NCI-H1048 (cell line): ENCODE data around the gene ACP3.
"Not testable (repeated sequence)": the region's sequence is repeated elsewhere in the genome, so short reads cannot be mapped to it uniquely, and the experiment has no call there.

ENCODE experiments used
- DNase-seq: peaks from one replicate; lab custom pipeline; 2025; lab: John Stamatoyannopoulos, UW

The ACP3 gene, protein sequence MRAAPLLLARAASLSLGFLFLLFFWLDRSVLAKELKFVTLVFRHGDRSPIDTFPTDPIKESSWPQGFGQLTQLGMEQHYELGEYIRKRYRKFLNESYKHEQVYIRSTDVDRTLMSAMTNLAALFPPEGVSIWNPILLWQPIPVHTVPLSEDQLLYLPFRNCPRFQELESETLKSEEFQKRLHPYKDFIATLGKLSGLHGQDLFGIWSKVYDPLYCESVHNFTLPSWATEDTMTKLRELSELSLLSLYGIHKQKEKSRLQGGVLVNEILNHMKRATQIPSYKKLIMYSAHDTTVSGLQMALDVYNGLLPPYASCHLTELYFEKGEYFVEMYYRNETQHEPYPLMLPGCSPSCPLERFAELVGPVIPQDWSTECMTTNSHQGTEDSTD

DNA sequence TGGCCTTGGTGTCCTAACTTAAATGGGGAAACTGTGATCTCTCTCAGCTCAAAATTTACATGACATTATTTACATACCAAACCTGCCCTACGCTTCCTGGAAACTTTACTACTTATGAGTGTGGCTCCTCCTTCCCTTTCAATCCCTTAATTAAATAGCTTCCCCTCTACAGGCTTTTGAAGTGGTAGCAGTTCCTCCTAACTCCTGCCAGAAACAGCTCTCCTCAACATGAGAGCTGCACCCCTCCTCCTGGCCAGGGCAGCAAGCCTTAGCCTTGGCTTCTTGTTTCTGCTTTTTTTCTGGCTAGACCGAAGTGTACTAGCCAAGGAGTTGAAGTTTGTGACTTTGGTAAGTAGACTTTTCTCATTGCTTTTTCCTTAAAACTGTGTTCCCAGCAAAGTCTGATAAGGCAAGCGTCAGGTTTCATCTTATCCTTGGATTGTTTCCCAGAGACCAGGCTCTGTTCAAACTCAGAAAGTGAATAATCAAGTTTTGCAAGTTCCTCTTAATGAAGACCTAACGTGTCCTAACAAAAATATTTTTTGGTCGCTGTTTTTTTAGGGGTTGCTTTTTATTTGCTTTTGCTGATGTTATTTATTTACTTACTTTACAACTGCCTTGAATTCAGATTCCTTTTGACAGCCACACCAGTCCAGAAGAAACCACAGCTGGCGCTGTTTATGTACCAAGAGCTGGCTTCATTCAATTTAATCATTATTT is at the start of gene ACP3:
TSS of gene ACP3 (plus strand) at position 179 of the 720 bp plus-strand sequence. CDS start at position 229, 50 bp downstream.
- DNase-seq = peak; percentile 24

DNA sequence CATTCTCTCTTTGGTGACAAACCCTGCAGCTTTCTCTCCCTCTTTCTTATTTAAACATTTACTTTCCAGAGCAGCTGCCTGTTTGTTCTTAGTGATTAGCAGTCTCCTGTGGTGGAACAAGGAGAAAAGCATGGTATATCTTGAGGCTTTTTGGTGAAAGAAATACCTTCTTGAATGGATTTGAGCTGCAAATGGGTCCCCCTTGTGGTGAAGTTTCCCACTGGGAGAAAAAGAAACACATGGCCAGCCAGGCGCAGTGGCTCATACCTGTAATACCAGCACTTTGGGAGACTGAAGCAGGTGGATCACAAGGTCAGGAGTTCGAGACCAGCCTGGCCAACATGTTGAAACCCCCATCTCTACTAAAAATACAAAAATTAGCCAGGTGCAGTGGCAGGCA is 48.3 kb upstream of the ACP3 start:
- DNase-seq = no peak

DNA sequence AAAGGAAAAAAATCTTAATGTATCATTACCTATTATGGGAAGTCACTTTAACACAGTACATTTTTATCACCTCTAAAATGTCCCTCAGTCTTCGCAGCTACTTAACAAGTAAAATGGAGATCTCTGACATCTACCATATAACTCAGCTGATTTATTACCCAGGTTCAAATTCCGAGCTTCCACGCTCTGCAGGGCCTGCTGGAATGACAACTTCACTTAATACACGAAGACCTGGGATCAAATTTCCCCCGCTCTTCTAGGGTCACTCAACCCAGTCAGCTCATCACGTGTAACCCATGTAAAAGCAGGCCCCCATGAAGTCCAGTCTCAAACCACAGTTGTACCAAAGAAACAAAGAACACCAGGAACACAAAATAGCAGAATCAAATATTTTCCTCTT is 44.2 kb upstream of the ACP3 start:
- DNase-seq = no peak

DNA sequence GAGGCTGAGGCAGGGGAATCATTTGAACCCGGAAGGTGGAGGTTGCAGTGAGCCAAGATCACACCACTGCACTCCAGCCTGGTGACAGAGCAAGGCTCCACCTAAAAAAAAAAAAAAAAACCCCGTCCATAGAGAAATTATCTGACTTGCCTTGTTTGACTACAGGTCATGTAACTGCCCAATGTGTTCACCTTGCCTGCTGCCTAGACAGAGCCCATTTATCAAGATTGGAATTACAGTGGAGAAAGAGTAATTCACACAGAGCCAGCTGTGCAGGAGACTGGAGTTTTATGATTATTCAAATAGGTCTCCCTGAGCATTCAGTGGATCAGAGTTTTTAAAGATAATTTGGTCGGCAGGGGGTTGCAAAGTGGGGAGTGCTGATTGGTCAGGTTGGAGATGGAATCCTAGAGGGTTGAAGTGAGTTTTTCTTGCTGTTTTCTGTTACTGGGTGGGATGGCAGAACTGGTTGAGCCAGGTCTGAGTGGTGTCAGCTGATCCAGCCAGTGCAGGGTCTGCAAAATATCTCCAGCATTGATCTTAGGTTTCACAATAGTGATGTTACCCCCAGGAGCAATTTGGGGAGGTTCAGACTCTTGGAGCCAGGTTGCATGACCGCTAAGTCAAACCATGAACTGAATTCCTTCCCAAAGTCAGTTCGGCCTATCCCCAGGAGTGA is 40.8 kb upstream of the ACP3 start:
- DNase-seq = no peak

DNA sequence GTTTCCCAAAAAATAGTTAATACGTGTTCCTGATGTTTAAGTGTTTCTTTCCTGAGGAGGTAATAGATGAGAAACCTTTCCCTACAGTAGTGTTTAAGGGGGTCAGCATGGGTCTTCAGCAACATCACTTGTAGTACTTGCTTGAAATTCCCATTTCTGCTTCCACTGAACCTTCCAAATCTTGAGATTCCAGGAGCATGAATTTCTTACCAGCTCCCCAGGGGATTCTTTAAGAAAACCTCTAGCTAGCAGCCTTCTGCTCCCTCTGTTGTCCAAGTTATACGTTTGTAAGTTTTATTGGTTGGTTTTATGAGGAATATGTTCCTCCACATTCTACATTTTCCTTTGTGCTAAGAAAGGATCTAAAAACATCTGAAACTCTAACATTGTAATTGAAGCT is 38.2 kb upstream of the ACP3 start:
- no peak for DNase-seq

DNA sequence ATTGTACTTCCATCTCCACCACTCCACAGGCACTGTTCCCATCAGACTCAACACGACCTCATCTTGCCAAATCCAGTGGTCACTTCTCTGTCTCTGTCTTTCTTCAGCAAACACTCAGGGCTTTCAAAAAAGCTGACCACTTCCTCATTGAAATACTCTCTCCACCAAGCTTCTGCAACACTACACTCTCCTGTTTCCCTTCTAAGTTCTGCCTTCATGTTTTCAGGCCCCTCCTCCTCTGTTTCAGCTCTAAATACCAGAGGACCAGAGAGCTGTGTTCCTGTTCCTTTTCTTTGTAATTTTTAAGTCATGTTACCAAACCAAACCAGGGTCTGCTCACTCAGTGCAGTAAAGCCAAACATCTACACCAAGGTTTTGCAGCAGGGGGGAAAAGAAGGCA is 33.8 kb upstream of the ACP3 start:
- no peak for DNase-seq

DNA sequence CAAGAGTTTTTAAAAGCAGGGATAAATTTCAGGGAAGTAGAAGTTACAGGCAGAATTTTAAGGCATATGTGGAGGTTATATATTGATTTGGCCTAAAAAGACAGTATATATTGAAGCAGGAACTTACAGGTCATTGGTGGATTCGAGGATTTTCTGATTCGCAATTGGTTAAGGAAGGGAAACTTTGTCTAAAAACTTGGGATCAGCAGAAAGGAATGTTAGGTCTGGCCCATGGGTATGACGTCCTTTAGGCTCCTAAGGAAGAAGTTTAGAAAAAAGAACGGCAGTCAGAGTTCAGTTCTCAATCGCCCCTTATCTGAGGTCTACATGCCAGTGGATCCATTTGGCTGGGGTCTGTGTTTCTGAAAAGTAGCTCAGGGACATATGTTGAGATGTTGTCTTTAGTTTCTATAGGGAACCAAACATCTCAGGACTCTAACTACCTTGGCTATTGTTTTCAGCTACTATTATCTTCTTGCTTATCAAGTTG is 33.2 kb upstream of the ACP3 start:
- no peak for DNase-seq

DNA sequence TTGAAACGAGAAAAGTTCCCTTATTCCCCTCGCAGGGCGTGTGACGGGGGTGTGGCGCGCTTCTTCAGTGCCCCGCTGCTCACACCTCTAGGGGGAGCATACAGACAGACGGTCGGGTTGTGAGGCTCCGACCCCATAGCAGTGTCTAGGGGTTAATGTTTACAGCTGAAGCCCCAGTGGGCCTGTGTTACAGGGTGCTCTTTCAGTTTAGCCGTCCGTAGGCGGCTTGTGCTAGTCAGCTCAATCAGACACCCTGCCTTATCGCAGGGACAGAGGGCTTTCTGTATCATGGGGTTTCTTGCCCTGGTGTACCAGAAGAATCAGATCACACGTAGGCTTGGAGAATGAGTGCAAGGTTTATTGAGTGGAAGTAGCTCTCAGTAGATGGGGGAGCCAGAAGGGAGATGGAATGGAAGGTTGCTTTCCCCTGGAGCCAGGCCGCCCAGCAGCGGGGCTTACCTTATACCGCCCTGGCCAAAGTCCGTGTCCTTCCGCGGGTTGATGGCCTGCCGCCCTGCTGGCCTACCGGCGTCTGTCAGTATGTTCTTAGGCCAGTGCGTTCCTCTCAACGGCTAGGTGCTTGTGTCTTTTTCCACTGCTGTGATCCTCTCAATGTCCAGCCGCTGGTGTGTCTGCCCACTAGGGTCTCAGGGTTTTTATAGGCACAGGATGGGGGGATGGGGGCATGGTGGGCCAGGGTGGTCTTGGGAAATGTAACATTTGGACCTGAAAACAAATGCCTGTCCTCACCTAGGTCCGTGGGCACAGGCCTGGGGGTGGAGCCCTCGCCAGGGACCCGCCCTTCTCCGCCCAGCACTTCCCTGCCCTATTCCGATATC is 32.2 kb upstream of the ACP3 start:
- no peak for DNase-seq

DNA sequence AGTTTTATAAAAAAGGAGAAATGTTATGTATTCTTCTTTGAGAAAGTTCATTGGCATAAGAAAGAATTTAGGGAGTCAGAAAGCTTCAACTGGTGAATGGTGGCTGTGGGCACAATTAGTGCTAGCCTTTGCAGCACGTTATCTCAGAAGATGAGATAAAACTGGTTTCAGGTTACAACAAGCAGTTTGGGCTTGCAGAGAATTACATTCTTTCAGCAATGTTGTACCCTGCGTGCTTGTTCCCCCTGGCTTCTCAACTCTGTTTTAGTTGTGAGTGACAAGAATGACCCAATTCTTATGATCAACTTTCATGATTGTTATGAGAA is 31.6 kb upstream of the ACP3 start:
- no peak for DNase-seq

DNA sequence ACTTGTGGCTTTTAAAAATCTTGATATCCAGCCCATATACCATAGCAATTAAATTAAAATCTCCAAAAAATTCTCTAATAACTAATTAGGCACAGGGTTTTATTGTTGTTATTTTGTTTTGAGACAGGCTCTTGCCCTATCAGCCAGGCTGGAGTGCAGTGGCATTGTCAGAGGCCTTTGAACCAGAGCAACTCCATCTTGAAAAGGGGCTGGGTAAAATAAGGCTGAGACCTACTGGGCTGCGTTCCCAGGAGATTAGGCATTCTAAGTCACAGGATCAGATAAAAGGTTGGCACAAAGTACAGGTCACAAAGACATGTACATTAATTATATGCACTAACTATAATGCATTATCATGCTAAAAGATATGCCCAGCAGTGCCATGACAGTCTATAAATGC is 31.2 kb upstream of the ACP3 start:
- no peak for DNase-seq

DNA sequence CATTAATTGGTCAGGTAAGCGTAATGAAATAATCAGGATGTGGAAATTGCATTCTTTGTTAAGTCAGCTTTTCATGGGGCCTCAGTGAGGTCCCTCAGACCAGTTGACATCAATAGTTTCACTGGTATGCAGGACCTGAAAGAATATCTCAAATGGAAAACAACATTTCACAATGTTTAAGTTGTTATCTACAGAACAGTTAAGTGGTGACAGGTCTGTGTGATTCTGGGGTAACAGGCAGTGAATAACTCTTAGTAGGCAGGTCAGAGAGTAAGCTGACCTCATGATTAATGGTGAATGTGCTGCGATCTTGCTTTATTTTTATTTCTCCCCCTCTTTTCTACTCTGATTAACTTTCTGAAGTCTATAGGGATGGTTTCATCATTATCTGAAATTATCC is 28.9 kb upstream of the ACP3 start:
- no peak for DNase-seq

DNA sequence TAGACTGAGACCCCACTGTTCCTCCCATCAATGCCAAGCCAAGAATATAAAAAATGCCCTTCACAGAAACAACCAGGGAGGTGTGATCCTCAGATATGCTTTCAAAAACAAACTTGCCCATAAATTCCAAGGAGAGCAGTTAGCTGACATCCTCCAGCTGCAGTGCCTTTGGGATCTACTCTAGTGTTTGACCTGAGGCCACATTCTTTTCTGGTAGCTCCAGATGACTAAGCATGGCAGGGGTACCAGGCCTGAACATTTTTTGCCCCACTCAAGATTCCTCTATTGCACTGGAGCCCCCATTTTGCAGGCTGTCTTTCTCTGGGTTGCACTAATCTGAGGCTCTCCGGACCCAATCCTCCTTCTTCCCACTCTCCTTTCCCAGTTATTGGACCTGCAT is 27.9 kb upstream of the ACP3 start:
- no peak for DNase-seq

DNA sequence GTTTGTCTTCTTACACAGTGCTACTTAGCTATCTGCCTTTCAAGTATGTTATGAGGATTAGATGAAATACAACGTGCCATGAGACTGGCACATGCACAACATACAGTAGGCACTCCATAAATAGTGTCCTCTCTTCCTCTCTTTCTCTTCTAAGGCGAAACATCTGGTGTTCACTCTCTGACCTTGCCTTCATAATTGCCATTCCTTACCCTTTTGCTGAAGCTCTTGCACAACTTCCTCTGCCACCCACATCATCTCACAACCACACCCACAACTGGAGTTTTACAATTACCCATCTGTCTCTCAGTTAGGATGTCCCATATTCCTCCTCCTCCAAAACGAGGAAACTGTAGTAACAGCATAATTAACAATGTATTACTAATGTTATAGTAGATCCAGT is 26.4 kb upstream of the ACP3 start:
- no peak for DNase-seq

DNA sequence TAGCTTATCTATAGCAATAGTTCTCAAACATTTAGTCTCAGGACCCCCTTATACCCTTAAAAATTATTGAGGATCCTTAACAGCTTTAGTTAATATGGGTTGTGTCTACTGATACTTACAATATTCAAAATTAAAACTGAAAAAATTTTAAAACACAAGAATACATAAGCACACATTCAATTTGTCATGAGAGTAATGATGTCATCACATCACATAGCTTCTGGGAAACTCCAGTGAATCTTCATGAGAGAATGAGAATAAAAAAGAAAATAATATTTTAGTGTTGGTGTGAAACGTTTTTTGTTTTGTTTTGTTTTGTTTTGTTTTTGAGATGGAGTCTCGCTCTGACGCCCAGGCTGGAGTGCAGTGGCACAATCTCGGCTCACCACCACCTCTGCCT is 25.2 kb upstream of the ACP3 start:
- no peak for DNase-seq

DNA sequence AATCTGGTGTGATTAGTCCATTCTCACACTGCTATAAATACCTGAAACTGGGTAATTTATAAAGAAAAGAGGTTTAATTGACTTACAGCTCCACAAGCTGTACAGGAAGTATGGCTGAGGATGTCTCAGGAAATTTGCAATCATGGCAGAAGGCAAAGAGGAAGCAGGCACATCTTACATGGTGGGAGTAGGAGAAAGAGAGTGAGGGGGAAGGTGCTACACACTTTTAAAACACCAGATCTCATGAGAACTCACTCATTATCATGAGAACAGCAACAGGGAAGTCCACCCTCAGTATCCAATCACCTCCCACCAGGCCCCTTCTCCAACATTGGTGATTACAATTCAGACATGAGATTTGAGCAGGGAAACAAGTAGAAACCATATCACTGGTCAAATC is 24.0 kb upstream of the ACP3 start:
- no peak for DNase-seq

DNA sequence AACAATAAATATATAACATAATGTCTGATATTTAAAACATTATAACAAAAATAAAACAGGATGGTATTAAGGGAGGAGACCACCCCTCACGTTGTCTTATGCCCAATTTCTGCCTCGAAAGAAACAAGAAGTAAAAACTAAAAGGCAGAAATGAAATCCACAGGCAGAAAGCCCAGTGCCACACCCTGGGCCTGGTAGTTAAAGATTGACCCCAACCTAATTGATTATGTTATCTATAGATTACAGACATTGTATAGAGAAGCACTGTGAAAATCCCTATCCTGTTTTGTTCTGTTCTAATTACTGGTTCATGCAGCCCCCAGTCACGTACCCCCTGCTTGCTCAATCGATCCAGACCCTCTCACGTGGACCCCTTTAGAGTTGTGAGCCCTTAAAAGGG is 22.3 kb upstream of the ACP3 start:
- no peak for DNase-seq

DNA sequence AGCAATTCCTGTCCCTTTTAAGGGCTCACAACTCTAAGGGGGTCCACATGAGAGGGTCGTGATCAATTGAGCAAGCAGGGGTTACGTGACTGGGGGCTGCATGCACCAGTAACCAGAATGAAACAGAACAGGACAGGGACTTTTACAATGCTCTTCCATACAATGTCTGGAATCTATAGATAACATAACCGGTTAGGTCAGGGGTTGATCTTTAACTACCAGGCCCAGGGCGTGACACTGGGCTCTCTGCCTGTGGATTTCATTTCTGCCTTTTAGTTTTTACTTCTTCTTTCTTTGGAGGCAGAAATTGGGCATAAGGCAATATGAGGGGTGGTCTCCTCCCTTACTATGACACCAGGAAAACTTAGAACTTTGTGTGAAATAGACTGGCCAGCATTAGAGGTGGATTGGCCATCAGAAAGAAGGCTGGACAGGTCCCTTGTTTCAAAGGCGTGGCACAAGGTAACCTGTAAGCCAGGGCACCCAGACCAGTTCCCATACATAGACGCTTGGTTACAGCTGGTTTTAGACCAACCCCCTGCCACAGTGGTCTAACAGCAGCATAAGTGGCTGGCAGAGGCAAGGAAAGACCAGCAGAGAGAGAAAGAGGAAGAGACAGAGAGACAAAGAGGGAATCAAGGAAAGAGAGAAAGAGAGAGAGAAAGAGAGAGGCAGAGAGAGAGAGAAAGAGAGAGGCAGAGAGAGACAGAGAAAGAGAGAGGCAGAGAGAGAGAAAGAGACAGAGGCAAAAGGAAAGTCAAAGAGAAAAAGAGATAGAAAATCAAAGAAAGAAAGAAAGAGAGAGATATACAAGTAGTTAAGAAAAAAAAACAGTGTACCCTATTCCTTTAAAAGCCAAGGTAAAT is 13.6 kb upstream of the ACP3 start:
- not testable (repeated sequence) for DNase-seq

DNA sequence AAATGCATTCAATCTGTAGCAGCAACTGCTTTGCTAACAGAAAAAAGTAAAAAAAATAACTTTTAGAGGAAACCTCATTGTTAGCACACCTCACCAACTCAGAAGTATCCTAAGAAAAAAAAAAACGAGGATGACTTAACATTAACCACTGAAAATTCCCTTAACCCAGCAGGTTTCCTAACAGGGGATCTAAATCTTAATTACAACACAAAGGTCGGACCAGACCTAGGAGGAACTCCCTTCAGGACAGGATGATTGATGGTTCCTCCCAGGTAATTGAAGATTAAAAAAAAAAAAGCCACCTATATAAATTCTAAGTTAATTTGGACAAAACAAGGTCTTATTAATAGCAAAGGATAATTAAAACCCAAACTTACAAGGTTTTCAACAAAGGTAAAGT is 12.9 kb upstream of the ACP3 start:
- DNase-seq = not testable (repeated sequence)

DNA sequence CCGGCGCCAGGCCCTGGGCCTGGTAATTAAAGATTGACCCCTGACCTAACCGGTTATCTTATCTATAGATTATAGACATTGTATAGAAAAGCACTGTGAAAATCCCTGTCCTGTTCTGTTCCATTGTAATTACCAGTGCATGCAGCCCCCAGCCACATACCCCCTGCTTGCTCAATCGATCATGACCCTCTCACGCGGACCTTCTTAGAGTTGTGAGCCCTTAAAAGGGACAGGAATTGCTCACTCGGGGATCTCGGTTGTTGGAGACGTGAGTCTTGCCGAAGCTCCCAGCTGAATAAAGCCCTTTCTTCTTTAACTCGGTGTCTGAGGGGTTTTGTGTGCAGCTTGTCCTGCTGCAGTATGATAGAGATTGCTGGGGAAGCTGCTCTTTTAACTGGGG is 7.2 kb upstream of the ACP3 start:
- DNase-seq = not testable (repeated sequence)

DNA sequence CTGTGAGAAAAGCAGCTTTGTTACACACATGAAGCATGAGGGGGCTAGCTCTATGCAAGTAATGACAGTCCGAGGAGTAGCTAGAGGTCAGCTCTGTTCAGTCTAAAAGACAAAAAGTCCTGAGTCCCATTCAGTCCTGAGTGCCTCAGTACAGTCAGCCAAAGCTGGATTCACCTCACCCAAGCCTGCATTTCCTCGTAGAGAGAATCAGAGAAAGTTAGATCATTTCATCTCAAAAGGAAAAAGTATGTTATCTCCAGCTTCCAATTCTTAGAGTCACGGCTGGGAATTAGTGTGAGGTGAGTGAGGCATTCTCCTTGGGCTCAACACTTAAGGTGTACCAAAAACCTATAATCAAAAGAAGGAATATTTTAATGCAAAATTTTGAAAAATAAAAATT is 5.9 kb upstream of the ACP3 start:
- no peak for DNase-seq

DNA sequence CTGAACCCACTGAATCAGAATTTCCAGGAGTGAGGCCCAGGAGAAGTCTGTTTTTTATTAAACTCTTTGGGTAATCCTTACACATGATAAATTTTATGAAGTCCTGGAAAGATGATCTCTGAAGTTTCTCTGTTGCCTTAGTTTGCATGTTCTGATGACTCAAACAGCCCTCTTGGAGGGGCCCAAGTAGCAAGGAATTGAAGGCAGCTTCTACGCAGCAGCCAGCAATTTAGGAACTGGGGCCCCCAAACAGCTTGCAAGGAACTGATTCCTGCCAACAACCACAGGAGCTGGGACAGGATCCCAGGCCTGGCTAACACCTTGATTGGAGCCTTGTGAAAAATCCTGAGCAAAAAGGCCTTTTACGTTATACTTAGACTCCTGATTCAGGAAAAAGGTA is 5.4 kb upstream of the ACP3 start:
- no peak for DNase-seq
